GM18519 (cell line): Measurements from ENCODE around the gene CGB8.
A peak's percentile ranks its signal among the peaks of the same experiment; 100 is the strongest.
"Not testable (repeated sequence)": the region's sequence is repeated elsewhere in the genome, so short reads cannot be mapped to it uniquely, and the experiment has no call there.

Experiments
- ATAC-seq: cut with Tn5 transposase; IDR thresholded peaks from one replicate; pipeline ENCODE4 v1.9.1; 2021; ENCODE audit warnings: mild to moderate bottlenecking, moderate library complexity; ENCODE audit not compliant: unreplicated experiment, low FRiP score

CGB8 gene

DNA sequence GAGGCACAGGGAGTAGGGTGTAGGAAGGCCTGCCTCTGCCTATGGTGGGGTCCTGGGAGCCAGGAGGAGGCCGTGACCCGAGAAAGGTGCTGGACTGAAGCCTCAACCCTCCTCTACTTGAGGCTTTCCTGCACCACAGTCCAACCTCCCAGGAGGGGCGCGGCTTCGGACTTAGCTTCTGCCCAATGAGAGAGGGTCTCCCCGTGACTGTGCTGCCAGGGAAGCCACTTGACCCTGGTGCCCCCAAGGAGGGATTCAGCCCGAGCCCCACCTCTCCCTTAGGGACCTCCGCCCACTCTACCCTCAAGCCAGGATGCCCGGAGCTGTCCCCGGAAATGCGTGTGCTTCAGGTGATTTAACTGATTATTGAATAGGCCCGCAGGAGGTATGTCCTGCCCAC is at the start of gene CGB8:
Gene CGB8 (minus strand): TSS at position 101 of the 400 bp plus-strand sequence. CDS start 372 bp downstream, outside the sequence.
- ATAC-seq, result not testable (repeated sequence)

DNA sequence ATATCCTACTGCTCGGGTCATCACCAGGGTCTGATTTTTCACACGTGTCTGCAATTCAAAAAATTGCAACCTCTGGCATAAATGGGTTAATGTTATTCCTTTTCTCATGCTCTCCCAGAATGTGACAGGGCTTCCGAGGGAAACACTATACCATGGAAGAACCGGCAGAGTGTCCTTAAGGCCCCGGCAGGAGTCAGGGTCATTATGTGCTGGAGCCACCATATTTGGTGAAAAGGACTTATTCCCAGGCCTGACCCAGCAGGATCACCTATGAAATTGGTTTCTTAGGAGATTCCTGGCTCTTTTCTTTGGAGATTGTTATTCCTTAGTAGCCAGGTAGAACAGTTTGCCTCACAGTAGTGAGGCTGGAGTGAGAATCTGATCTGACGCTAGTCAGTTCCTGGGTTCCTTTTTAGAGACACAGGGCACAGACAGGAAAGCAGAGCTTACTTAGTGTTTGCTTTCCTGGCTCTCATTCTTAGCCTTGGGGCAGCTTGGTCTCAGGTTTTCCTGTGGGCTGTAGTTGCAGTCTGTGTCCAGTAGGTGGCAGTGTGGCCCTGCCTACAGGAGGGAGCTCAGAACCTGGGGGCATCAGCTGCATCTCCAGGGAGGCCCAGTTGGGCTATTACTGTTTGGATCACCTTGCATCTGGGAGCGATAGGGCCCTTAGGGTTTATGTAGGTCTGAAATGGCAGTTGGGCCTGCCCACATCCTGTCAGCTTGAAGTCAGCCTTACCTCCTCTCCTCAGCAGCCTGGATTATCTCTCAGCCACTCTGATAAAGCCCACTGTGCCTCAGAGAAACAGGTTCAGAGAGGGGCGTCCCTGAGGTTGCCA is 48.8 kb upstream of the CGB8 start:
- no peak for ATAC-seq

DNA sequence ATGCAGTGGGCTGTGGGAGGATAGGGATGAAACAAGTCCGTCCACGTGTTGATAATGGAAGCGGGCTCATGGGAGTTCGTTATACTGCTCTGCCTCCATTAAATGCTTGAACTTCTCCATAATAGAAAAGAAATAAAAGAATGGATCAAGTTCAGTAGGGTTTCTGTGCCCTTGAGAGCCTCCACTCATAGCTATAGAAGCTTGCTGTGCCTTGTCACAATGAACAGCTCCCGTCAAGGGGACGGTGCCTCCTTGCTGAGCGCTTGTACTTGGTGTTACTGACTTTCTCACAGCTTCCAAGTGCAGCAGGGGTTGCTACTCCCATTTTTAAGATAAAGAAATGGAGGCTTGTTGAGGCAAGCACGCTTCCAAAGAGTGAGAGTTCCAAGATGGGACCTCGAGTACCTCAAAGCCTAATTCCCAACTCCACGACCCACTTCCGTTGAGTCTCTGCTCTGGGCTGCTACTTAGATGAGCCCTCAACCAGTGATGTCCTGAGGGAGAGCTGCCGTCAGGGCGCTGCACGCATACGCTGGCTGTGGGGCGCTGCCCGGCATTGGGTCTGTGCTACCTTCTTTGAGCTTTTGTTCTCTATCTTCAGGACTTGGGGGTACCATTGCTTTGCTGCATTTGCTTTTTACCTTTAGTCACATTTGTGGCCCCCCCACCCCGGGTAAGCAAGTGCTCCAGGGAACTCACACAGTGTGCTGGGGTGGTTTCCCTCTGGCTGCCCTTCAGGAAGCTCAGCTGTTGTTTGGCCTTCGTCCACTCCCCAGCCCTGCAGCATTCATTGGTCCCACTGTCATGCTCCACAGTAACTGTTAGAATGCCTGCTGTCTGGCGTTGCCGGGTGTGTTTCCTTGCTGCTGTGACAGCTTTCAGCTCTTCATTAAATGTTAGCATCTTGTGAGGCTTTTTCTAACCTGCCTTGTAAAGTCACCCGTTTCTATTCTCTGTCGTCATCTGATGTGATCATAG is 45.9 kb upstream of the CGB8 start:
- ATAC-seq, result no peak

DNA sequence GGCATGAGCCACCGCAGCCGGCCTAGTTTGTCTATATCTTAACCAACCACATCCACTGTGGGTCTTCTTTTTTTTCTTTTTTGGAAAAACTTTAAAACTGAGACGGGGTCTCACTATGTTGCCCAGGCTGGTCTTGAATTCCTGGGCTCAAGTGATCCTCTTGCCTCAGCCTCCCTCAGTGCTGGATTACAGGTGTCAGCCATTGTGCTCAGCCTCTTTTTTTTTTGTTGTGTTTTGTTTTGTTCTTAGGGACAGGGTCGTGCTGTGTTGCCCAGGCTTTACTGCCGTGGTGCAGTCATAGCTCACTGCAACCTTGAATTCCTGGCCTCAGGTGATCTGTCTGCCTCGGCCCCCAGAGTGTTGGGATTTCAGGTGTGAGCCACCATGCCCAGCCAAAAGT is 43.8 kb upstream of the CGB8 start:
- ATAC-seq, result no peak

DNA sequence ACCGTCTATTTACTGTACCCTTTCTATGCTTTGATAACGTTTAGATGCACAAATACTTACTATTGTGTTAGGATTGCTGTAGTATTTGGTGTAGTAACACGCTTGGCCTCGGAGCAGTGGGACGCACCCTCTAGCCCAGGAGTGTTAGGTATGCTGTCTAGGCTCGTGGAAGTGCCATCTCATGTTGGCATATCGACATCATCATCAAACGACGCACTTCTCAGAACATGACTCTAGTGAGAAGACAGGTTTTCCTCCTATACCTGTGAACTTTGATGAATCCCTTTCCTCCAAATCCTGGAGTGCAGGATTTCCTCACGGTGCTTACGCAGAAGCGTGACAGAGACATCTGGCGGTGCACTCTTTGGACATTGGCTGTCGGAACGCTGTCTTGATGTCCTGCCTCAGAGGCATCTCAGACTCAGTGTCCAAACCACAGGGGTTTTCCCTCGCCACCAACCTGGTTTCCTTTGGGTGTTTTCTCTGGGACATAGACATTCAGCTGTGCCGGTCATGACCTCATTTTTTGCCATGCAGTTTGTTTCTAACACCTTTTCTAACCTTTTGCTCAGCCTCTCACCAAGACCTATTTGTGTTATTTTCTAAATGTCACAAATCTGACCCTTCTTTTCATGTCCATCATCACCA is 42.6 kb upstream of the CGB8 start:
- ATAC-seq, result no peak

DNA sequence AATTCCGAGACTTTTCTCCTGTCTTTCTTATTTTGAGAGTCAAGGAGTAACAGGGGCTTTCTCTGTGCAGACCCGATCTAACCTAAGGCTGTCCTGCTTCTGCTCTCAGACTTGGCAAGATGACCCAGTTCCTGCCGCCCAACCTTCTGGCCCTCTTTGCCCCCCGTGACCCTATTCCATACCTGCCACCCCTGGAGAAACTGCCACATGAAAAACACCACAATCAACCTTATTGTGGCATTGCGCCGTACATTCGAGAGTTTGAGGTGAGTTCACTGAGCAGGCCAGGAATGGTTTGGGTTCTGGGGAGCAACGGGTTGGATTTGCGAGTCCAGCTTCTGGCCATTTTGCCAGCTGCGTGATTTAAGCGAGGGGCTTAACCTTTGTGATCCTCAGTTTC is 37.4 kb upstream of the CGB8 start:
- no peak for ATAC-seq

DNA sequence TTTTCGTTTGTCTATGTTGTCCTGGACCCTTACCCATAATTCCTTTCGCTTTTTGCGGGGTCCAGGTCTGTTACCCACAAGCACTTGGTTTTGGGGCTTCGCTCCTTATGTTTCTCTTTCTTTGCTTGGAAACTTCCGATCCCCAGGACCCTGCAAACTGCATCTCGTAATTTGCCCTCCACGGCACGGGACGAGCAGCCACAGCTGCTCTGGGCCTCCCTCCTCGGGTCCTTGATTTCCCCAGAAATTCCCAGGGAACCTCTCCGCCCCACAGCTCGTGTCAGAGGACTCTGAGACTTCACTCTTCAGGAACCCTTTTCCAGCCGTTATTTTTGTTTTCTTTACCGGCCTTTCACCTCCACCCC is 36.9 kb upstream of the CGB8 start:
- ATAC-seq, result no peak

DNA sequence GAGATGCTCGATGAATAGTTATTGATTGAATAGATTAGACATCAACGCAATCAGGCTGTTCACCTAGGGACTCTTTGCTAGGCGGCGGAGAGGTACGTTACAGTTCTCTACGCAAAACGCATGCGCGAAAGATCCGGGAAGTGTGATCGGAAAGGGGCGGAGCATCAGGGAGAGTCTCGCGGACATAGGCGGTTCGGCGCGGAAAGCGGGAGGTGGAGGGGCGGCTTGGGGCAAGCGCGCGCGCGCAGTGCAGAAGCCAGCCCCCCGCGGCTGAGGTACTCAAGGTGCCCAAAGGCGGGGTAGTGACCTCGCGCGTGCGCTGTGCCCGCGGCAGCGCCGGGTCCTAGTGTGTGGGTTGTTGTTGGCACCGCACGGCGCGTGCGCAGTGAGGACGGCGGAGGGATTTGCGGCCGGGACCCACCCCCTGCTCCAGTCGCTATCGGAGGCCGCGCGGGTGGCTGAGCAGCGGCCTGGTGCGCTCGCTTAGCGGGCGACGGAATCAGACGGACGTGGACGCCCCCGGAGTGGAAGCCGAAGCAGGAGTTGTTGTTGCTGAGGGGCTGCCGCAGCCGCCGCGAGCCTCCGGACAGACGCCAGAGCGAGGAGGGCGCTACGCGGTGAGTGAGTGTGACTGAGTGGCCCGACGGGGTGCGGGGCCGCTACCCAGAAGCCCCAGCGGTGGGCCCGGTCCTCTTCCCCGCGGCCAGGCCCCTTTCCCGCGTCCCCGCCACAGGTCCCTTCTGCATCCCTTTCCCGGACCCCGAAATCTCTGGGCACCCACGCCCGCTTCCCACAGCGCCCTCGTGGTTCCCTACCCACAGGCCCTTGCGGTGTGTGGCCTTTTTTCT is 36.3 kb upstream of the CGB8 start, which contains the start of gene SNRNP70:
Gene SNRNP70 (plus strand): TSS at position 432 of the 848 bp plus-strand sequence. CDS start 964 bp downstream, outside the sequence.
- peak; percentile 79 for ATAC-seq

DNA sequence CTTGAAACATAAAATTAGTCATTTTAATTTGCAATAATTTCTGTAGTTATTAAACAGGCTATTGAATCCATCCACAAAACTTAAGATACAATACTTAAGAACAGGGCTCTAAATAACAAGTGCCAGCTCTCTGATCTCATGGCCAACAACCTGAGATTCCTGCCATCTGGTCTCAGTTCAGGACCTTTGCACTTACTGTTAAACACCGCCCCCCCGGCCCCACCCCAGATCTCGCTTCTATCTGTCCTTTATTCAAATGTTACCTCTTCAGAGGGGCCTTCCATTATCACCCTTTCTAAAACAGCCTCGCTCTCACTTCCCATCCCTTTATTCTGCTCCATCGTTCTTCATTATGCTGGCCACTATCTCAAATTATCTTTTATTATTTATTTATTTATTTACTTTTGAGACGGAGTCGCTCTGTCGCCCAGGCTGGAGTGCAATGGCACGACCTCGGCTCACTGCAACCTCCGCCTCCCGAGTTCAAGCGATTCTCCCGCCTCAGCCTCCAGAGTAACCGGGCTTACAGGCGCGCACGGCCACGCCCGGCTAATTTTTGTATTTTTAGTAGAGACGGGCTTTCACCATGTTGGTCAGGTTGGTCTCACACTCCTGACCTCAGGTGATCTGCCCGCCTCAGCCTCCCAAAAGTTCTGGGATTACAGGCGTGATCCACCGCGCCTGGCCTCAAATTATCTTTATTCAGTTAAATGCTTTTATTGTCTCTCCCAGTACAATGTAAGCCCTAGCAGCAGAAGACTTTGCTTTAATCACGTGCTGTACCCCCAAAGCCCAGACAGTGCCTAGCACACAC is 35.5 kb upstream of the CGB8 start:
- no peak for ATAC-seq

DNA sequence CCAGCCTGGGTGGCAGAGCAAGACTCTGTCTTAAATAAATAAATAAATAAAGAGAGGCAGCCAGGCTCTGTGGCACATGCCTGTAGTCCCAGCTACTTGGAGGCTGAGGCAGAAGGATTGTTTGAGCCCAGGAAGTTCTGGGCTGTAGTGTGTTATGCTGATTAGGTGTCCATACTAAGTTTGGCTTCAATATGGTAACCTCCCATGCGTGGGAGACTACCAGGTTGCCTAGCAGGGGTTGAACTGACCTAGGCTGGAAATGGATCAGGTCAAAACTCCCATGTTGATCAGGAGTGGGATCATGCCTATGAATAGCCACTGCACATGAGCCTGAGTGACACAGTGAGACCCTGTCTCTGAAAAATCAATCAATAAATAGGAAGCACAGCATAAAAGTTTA is 32.4 kb upstream of the CGB8 start:
- ATAC-seq, result no peak

DNA sequence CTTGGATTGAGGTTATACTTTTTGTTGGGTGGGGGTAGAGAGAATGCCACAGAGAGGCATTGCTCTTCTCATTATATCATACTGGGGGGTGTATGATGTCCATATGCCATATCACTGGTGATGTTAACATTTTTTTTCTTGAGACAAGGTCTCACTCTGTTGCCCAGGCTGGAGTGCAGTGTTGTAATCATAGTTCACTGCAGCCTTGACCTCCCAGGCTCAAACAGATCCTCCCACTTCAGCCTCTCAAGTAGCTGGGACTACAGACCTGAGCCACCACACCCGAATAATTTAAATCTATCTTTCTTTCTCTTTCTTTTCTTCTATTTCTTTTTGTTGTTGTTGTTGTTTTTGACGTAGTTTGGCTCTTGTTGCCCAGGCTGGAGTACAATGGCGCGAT is 31.5 kb upstream of the CGB8 start:
- no peak for ATAC-seq

DNA sequence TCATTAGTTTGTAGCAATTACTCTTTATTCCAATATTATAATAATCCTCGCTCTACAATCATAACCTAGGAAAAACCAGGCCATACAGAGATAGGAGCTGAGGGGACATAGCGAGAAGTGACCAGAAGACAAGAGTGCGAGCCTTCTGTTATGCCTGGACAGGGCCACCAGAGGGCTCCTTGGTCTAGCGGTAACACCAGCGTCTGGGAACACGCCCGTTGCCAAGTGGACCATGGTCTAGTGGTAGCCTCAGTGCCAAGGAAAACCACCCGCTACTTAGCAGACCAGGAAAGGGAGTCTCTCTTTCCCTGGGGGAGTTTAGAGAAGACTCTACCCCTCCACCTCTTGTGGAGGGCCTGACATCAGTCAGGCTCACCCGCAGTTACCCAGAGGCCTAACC is 26.0 kb upstream of the CGB8 start:
- ATAC-seq, result not testable (repeated sequence)

DNA sequence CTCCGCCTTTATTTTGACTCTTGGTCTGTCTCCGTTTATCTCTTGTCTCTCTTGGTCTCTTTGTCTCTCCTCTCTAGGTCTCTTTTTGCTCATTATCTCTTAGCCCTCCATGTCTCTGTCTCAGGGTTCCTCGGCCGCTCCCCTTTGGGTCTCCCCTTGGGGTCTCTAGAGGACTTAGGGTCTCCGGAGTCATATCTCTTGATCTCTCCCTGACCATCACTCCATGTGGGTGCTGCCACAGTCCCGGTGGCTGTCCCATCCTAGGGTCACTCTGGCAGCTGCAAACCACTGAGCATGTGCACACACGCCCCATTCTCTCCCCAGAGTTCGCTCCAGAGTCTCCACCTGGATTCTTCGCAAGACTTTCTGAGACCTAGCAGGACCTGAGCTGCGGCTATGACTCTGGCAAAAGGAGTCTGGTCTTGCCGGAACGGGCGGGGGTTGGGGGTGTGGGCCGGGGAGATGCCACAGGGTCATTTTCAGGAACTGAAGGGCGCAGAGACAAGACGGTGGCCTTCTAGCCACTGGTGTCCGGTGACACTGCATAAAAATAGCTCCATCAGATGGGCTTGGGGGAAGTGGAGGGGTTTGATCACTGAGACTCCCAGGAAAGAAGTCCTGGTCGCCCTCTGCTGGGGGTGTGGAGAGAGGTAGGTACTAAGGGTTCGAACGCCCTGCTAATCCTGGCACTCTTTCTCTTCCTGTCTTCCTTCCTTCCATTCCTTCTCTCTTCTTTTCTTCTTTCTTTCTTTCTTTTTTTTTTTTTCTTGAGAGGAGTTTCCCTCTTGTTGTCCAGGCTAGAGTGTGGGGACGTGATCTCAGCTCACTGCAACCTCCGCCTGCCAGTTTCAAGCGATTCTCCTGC is 24.8 kb upstream of the CGB8 start:
- ATAC-seq, result no peak

DNA sequence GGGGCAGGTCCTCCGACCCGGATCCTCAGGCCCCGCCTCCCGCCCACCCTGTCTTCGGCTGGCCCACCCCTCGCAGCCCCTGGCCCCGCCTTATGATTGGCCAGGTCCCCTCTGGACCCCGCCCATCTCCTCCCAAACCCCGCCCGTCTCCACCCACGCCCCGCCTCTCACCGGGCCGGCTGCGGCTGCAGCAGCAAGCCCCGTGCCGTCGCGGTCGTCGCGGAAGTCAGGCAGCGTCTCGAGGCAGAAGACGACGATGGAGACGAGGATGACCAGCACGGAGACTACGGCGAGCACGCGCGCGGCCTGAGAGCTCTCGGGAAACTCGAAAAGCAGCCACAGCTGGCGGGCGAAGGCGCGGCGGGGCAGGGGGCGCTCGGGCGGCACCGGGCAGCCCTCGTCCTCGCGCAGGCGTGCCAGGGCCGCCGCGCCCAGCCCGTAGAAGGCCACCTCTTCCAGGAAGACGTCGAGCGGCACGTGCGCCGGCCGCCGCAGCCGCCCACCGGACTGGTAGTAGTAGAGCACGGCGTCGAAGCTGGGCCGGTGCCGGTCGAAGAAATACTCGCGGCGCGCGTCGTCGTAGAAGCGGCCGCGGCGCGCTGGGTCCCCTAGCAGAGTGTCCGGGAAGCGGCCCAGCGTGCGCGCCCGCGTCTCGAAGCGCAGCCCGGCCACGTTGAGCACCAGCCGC is 23.1 kb upstream of the CGB8 start:
- ATAC-seq, result no peak

DNA sequence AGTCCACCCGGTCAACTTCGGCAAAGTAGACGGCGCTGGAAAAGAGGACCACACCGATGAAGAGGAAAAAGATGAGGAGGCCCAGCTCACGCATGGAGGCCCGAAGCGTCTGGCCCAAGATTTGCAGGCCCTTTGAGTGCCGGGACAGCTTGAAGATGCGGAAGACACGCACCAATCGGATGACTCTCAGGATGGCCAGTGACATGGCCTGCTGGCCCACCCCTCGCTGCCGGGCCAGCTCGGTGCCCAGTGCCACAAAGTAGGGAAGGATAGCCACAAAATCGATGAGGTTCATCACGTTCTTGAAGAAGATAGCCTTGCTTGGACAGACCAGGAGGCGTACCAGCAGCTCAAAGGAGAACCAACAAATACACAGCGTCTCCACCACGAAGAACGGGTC is 21.5 kb upstream of the CGB8 start:
- ATAC-seq, result no peak

DNA sequence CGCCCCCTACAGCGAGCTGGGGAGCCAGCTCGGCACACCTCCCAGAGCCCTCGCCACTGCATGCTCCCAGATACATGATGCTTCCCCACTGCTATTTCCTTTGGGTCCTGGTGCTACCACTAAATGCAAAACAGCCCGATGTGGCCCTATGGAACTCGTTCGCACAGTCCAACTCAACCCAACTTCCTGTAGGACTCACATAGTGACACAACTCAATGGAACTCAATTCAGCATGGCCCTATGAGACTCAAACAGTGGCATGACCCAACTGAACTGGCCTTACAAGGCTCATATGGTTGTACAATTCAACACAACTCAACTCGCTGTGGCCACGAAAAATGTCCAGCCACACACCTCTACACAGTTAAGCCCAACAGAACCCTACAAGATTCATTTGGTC is 20.1 kb upstream of the CGB8 start:
- ATAC-seq, result no peak

DNA sequence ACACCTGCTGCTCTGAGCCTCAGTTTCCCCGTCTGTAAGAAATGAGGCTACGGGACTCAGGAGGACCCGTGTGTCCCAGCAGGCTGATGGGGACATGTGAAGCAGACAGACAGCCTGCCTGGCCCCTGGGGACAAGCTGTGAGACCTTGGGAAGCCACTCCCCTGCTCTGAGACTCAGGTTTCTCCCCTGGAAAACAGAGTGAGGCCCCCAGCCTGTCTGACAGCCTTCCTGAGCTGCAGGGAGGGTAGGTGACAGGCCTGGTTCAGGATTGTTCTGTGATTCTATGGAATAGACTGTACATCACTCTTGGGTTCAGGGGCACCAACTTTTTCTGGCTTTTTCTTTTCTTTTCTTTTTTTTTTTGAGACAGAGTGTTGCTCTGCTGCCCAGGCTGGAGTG is 18.6 kb upstream of the CGB8 start:
- no peak for ATAC-seq
